Hepatocyte (in vitro differentiated cells): ENCODE measurements around the gene DPH2. TPM values are rescaled to one million over a fixed set of nuclear protein-coding genes. Genes with fewer than 3 reads are reported as not detected.

Experiments used
- DNase-seq: peaks from one replicate; pipeline ENCODE4 v3.0.0-alpha.2; 2016; ENCODE audit warnings: low spot score
- H2AFZ ChIP-seq: fragments of 200-600 bp; sonication (generic); 2 replicates; pipeline ENCODE4 v1.6.0; 2016; ENCODE audit warnings: antibody characterized with exemption, mild to moderate bottlenecking
- H3K27ac ChIP-seq: fragments of 200-600 bp; sonication (generic); 2 replicates; pipeline ENCODE4 v1.5.1; 2016; ENCODE audit warnings: mild to moderate bottlenecking
- H3K27me3 ChIP-seq: fragments of 200-600 bp; sonication (generic); 2 replicates; pipeline ENCODE4 v1.6.1; 2016
- H3K36me3 ChIP-seq: fragments of 200-600 bp; sonication (generic); replicated peaks from 2 replicates; pipeline ENCODE4 v1.5.1; 2016; ENCODE audit warnings: low read depth; ENCODE audit not compliant: insufficient read depth
- H3K4me1 ChIP-seq: fragments of 200-600 bp; sonication (generic); 2 replicates; pipeline ENCODE4 v1.5.1; 2016; ENCODE audit warnings: mild to moderate bottlenecking, moderate library complexity; ENCODE audit not compliant: insufficient read depth
- H3K4me2 ChIP-seq: fragments of 200-600 bp; sonication (generic); 2 replicates; pipeline ENCODE4 v1.6.0; 2016
- H3K4me3 ChIP-seq: fragments of 200-600 bp; sonication (generic); 2 replicates; pipeline ENCODE4 v1.5.1; 2016; ENCODE audit warnings: mild to moderate bottlenecking
- H3K79me2 ChIP-seq: fragments of 200-600 bp; sonication (generic); 2 replicates; pipeline ENCODE4 v1.6.0; 2017; ENCODE audit warnings: mild to moderate bottlenecking
- H3K9me2 ChIP-seq: fragments of 200-600 bp; sonication (generic); replicated peaks from 2 replicates; pipeline ENCODE4 v1.6.0; 2017; ENCODE audit warnings: mild to moderate bottlenecking; ENCODE audit not compliant: insufficient read depth
- H3K9me3 ChIP-seq: fragments of 200-600 bp; sonication (generic); 2 replicates; pipeline ENCODE4 v1.5.1; 2016; ENCODE audit warnings: low read depth, mild to moderate bottlenecking
- H4K20me1 ChIP-seq: fragments of 200-600 bp; sonication (generic); 2 replicates; pipeline ENCODE4 v1.6.0; 2016; ENCODE audit warnings: mild to moderate bottlenecking; ENCODE audit not compliant: insufficient read depth, poor library complexity, severe bottlenecking
- CTCF ChIP-seq: fragments of 200-600 bp; sonication (generic); IDR thresholded peaks from 2 replicates; pipeline ENCODE4 v1.5.1; 2016; ENCODE audit warnings: antibody characterized with exemption, mild to moderate bottlenecking; ENCODE audit not compliant: poor library complexity
- EZH2 ChIP-seq: fragments of 200-600 bp; sonication (generic); IDR thresholded peaks from 2 replicates; pipeline ENCODE4 v1.6.1; 2016; ENCODE audit warnings: antibody characterized with exemption, mild to moderate bottlenecking, borderline replicate concordance
- EZH2phosphoT487 ChIP-seq: fragments of 200-600 bp; sonication (generic); IDR thresholded peaks from one replicate; pipeline ENCODE4 v1.6.1; 2018; ENCODE audit warnings: antibody characterized with exemption, mild to moderate bottlenecking, low read depth, moderate library complexity; ENCODE audit not compliant: unreplicated experiment, severe bottlenecking
- WGBS: methylation state at CpG from one replicate; pipeline ENCODE4 v1.1.6; 2016; ENCODE audit warnings: low lambda C conversion rate; ENCODE audit errors: missing lambda C conversion rate; 5-methylcytosine and 5-hydroxymethylcytosine counted together
- polyA plus RNA-seq: library from polyadenylated mRNA; unstranded; fragments of >200 nt; fragmentation: Nextera tagmentation; extraction: Ambion mirVana; gene quantifications from 2 replicates; pipeline ENCODE4 v1.2.1, GENCODE V29; 2016
- total RNA-seq: library from RNA; depleted of rRNA; stranded (reverse); fragments of >200 nt; gene quantifications from 2 replicates; pipeline ENCODE4 v1.2.3, GENCODE V29; 2014

DPH2 gene
- total and polyA plus RNA-seq, 2 experiments from 2014 or later = 18.6 to 21.5 TPM

- Histone ChIP-seq H3K9me3 (no peaks in the 10 kb centered on the region), H3K27me3 (peaks cover 5% of the 10 kb centered on the region), H3K4me2 (no peak overlapping the region), H3K27ac (no peak overlapping the region), H3K4me3 (no peak overlapping the region), H3K79me2 (no peaks in the 10 kb centered on the region), H3K4me1 (peaks cover 13% of the 10 kb centered on the region), H4K20me1 (no peaks in the 10 kb centered on the region), H2AFZ (no peak overlapping the region), H3K36me3 (no peaks in the 10 kb centered on the region), H3K9me2 (no peaks in the 10 kb centered on the region)
- no peak for DNase-seq
- 62% methylated on average over 3 of the region's 3 CpGs for WGBS
- TF ChIP-seq CTCF (no peak), EZH2 (no peak), EZH2phosphoT487 (no peak)
These were observed 30.8 kb upstream of the DPH2 start for GRCh38 chr1:43938892-43939587.

GRCh38 chr1:43942411-43942810 lies 27.4 kb upstream of the DPH2 start:
- no peaks in the 10 kb centered on the region for H3K9me3 ChIP-seq
- H3K4me2 ChIP-seq = no peak overlapping the region
- H2AFZ ChIP-seq = no peak overlapping the region
- DNase-seq = no peak
- TF ChIP-seq EZH2phosphoT487 (no peak), CTCF (no peak), EZH2 (no peak)
- no peak overlapping the region for H3K27ac ChIP-seq
- no peak overlapping the region for H3K4me3 ChIP-seq
- H3K27me3 ChIP-seq = no peaks in the 10 kb centered on the region
- H3K79me2 ChIP-seq = peaks cover 5% of the 10 kb centered on the region
- WGBS = 91% methylated on average over 3 of the region's 3 CpGs
- H4K20me1 ChIP-seq = no peaks in the 10 kb centered on the region
- H3K4me1 ChIP-seq = peaks cover 1% of the 10 kb centered on the region
- no peaks in the 10 kb centered on the region for H3K36me3 ChIP-seq
- no peaks in the 10 kb centered on the region for H3K9me2 ChIP-seq

GRCh38 chr1:43944860-43945259 lies 24.9 kb upstream of the DPH2 start:
- no peaks in the 10 kb centered on the region for H3K36me3 ChIP-seq
- H3K79me2 ChIP-seq = peaks cover 21% of the 10 kb centered on the region
- H3K4me3 ChIP-seq = no peak overlapping the region
- WGBS = 95% methylated on average over 1 of the region's 1 CpG
- DNase-seq = no peak
- H3K27me3 ChIP-seq = no peaks in the 10 kb centered on the region
- H4K20me1 ChIP-seq = no peaks in the 10 kb centered on the region
- no peak overlapping the region for H3K4me2 ChIP-seq
- no peak overlapping the region for H2AFZ ChIP-seq
- no peaks in the 10 kb centered on the region for H3K9me2 ChIP-seq
- TF ChIP-seq EZH2phosphoT487 (no peak), CTCF (no peak), EZH2 (no peak)
- peaks cover 11% of the 10 kb centered on the region for H3K4me1 ChIP-seq
- H3K27ac ChIP-seq = peak overlapping the region; percentile 97
- H3K9me3 ChIP-seq = no peaks in the 10 kb centered on the region
